Loucy (cell line): ENCODE data around the gene STPG3.

ENCODE experiments used
- EZH2phosphoT487 ChIP-seq: fragments of 200-600 bp; IDR thresholded peaks from 2 replicates; pipeline ENCODE4 v1.6.1; 2018; ENCODE audit warnings: antibody characterized with exemption, mild to moderate bottlenecking, moderate library complexity, borderline replicate concordance
- TF ChIP-seq, protein P1 (sequence below): fragments of 200-600 bp; sonication (generic); conservative IDR thresholded peaks from 2 replicates; pipeline ENCODE4 v1.5.1; 2014; ENCODE audit warnings: mild to moderate bottlenecking, antibody characterized with exemption, low read length

DNA sequence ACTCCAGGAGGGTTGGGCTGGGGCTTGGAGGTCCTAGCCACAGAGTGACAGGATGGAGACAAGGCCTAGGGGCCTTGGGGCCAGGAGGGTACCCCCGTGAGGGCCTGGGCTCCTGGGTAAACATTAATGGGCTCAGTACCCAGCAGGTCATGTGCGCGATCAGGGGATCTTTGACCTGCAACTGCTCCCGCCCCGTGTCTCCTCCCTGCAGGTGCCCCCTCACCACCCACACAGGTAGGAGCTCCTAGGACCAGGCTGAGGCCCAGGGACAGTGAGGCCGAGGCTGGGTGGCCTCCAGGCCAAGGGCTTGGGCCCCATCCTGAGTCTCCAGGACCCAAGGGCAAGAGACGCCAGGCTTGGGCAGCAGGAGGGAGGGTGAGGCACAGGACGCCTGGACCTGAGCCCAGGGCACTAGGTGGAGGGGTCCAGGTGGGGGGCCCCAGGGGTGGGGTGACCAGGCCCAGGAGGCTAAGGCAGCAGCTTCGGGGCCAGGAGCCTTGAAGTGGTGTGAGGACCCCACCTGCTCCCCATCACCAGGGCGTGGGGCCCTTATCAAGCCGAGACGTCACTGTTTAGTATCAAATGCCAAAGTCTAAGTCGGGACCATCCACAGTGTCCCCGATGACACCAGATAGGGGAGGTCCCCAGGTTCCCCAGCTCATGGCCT lies 20.2 kb upstream of the STPG3 start, which contains the start of gene SLC34A3:
- TF ChIP-seq, protein P1, sequence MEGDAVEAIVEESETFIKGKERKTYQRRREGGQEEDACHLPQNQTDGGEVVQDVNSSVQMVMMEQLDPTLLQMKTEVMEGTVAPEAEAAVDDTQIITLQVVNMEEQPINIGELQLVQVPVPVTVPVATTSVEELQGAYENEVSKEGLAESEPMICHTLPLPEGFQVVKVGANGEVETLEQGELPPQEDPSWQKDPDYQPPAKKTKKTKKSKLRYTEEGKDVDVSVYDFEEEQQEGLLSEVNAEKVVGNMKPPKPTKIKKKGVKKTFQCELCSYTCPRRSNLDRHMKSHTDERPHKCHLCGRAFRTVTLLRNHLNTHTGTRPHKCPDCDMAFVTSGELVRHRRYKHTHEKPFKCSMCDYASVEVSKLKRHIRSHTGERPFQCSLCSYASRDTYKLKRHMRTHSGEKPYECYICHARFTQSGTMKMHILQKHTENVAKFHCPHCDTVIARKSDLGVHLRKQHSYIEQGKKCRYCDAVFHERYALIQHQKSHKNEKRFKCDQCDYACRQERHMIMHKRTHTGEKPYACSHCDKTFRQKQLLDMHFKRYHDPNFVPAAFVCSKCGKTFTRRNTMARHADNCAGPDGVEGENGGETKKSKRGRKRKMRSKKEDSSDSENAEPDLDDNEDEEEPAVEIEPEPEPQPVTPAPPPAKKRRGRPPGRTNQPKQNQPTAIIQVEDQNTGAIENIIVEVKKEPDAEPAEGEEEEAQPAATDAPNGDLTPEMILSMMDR = no peak
- TF ChIP-seq EZH2phosphoT487 = no peak
